K562 (cell line): ENCODE data around the gene SUPT5H. TPM values are rescaled to one million over a fixed set of nuclear protein-coding genes. Genes with fewer than 3 reads are reported as not detected.

Experiments
- CBFA2T2 ChIP-seq: fragments of 450-650 bp; conservative IDR thresholded peaks from 2 replicates; pipeline ENCODE4 v1.6.1; 2017; ENCODE audit warnings: mild to moderate bottlenecking
- CREM ChIP-seq: IDR thresholded peaks from 2 replicates; pipeline ENCODE4 v1.6.1; 2014; ENCODE audit warnings: antibody characterized with exemption, low read depth
- EP400 ChIP-seq: fragments of 450-650 bp; IDR thresholded peaks from 2 replicates; pipeline ENCODE4 v1.6.1; 2017; ENCODE audit warnings: antibody characterized with exemption, mild to moderate bottlenecking, moderate library complexity
- HMG20B ChIP-seq: fragments of 250-450 bp; sonication (Bioruptor Pico); IDR thresholded peaks from 2 replicates; pipeline ENCODE4 v1.5.0; 2021; ENCODE audit warnings: mild to moderate bottlenecking
- ILF3 ChIP-seq: fragments of 450-650 bp; IDR thresholded peaks from 2 replicates; pipeline ENCODE4 v1.6.1; 2018; ENCODE audit warnings: antibody characterized with exemption, mild to moderate bottlenecking, moderate library complexity, borderline replicate concordance
- MAFK ChIP-seq: IDR thresholded peaks from 2 replicates; pipeline ENCODE4 v1.6.1; 2011; ENCODE audit warnings: low read length, improper control_type of control experiment
- MYNN ChIP-seq, 2 experiments: sonication (generic); formaldehyde crosslinking in 1 of 2; IDR thresholded peaks; 2 replicates each; pipeline versions ENCODE4 v1.5.0 to v1.6.1; 2016 to 2020; ENCODE audit warnings: antibody characterized with exemption in 1 of 2, missing genetic modification reagents in 1 of 2
- NR2C2 ChIP-seq, 2 experiments: fragments of 200-800 bp in 1 of 2; sonication (Bioruptor generic) in 1 of 2; sonication (generic) in 1 of 2; formaldehyde crosslinking in 1 of 2; IDR thresholded peaks; 2 replicates each; pipeline versions ENCODE4 v1.6.1 to v1.8.0; 2016 to 2022; ENCODE audit warnings: mild to moderate bottlenecking in 1 of 2, missing compliant biosample characterization in 1 of 2, missing genetic modification characterization in 1 of 2, missing genetic modification reagents in 1 of 2
- PML ChIP-seq: IDR thresholded peaks from 2 replicates; pipeline ENCODE4 v1.6.1; 2012; ENCODE audit warnings: low read length, inconsistent platforms
- PRMT5 ChIP-seq: sonication (generic); formaldehyde crosslinking; IDR thresholded peaks from 2 replicates; pipeline ENCODE4 v1.5.0; 2020; ENCODE audit warnings: missing genetic modification reagents
- PURB ChIP-seq: sonication (generic); formaldehyde crosslinking; IDR thresholded peaks from 2 replicates; pipeline ENCODE4 v1.9.0; 2021; ENCODE audit warnings: low read depth, mild to moderate bottlenecking, missing genetic modification reagents
- RBFOX2 ChIP-seq: fragments of 200-400 bp; formaldehyde crosslinking; IDR thresholded peaks from 2 replicates; pipeline ENCODE4 v1.6.1; 2017; ENCODE audit warnings: low read depth, mild to moderate bottlenecking, low read length, moderate library complexity
- SMAD4 ChIP-seq: fragments of 250-450 bp; sonication (Bioruptor Pico); conservative IDR thresholded peaks from 2 replicates; pipeline ENCODE4 v1.8.0; 2021; ENCODE audit warnings: inconsistent platforms, mild to moderate bottlenecking, moderate library complexity
- TCFL5 ChIP-seq: fragments of 250-450 bp; sonication (Bioruptor Pico); conservative IDR thresholded peaks from 2 replicates; pipeline ENCODE4 v1.6.1; 2021; ENCODE audit warnings: mild to moderate bottlenecking, moderate library complexity, matching md5 sums
- USF1 ChIP-seq: sonication (generic); formaldehyde crosslinking; IDR thresholded peaks from 2 replicates; pipeline ENCODE4 v1.9.0; 2022; ENCODE audit warnings: mild to moderate bottlenecking, missing genetic modification reagents
- YY1 ChIP-seq, 3 experiments: IDR thresholded peaks; 2 replicates each; pipeline ENCODE4 v1.6.1; 2011; ENCODE audit warnings: low read length in 2 of 3, mild to moderate bottlenecking in 2 of 3, moderate library complexity in 2 of 3, borderline replicate concordance in 1 of 3, control low read depth in 1 of 3, low read depth in 1 of 3; ENCODE audit not compliant: insufficient read depth in 3 of 3, insufficient replicate concordance in 2 of 3, control insufficient read depth in 1 of 3, insufficient read length in 1 of 3; ENCODE audit errors: extremely low read depth in 1 of 3
- ZC3H11A ChIP-seq: IDR thresholded peaks from 2 replicates; pipeline ENCODE4 v1.6.1; 2012; ENCODE audit warnings: low read depth, low read length, improper control_type of control experiment
- ZNF133 ChIP-seq: fragments of 250-450 bp; sonication (Bioruptor Pico); IDR thresholded peaks from 2 replicates; pipeline ENCODE4 v1.4.0; 2020; ENCODE audit warnings: mild to moderate bottlenecking
- ZNF444 ChIP-seq: fragments of 250-450 bp; sonication (Bioruptor Pico); IDR thresholded peaks from 2 replicates; pipeline ENCODE4 v1.4.0; 2020; ENCODE audit warnings: mild to moderate bottlenecking, moderate library complexity
- ZNF592 ChIP-seq: fragments of 450-650 bp; IDR thresholded peaks from 2 replicates; pipeline ENCODE4 v1.6.1; 2017; ENCODE audit warnings: antibody characterized with exemption, mild to moderate bottlenecking
- ZNF785 ChIP-seq: fragments of 250-450 bp; sonication (Bioruptor Pico); IDR thresholded peaks from 2 replicates; pipeline ENCODE4 v1.4.0; 2020; ENCODE audit warnings: mild to moderate bottlenecking
- polyA plus RNA-seq, 8 experiments: library from polyadenylated mRNA; depleted of rRNA in 4 of 8; stranded (reverse) in 5 of 8; unstranded in 3 of 8; fragments of >200 nt; fragmentation: Nextera tagmentation in 2 of 8; fragmentation: Illumina TruSeq in 1 of 8; extraction: Ambion mirVana in 2 of 8; extraction: Trizol in 1 of 8; gene quantifications; 2 replicates each; pipeline versions ENCODE4 v1.2.1 to v1.2.3, GENCODE V29; 2011 to 2014; ENCODE audit warnings: inconsistent platforms in 1 of 8, missing spikeins in 1 of 8
- total RNA-seq, 7 experiments: library from RNA; depleted of rRNA in 6 of 7; stranded (reverse); fragments of >200 nt in 6 of 7; fragmentation: Illumina TruSeq in 2 of 7; extraction: Trizol in 2 of 7; gene quantifications; 2 replicates each; pipeline versions ENCODE4 v1.2.1 to v1.2.3, GENCODE V29; 2011 to 2021; ENCODE audit warnings: low replicate concordance in 1 of 7
- TF ChIP-seq, protein P1 (sequence below): fragments of 200-800 bp; sonication (Bioruptor generic); IDR thresholded peaks from 2 replicates; pipeline ENCODE4 v1.6.1; 2017; ENCODE audit warnings: missing genetic modification characterization, missing compliant biosample characterization

SUPT5H gene
- total and polyA plus RNA-seq, 9 of the 15 experiments (the other 6 are each of a cell fraction or from before 2014, with no cell fraction given) = 13.3 to 85.9 (median 35.9) TPM

GRCh38 chr19:39401549-39402345 lies 43.6 kb upstream of the SUPT5H start (continued):
- TF ChIP-seq ZNF592 = peak; percentile 68
- no peak for TF ChIP-seq EP400
- no peak for TF ChIP-seq HMG20B (CRISPR knock-in tag)
- peak; percentile 58; the same call in 1 of the 2 replicates for TF ChIP-seq USF1 (CRISPR knock-in tag)
- no peak for TF ChIP-seq CBFA2T2
- TF ChIP-seq MAFK = no peak
- no peak for TF ChIP-seq ZNF785
- peak; percentile 52 for TF ChIP-seq SMAD4 (CRISPR knock-in tag)
- no peak for TF ChIP-seq ZNF133
- TF ChIP-seq, protein P1, sequence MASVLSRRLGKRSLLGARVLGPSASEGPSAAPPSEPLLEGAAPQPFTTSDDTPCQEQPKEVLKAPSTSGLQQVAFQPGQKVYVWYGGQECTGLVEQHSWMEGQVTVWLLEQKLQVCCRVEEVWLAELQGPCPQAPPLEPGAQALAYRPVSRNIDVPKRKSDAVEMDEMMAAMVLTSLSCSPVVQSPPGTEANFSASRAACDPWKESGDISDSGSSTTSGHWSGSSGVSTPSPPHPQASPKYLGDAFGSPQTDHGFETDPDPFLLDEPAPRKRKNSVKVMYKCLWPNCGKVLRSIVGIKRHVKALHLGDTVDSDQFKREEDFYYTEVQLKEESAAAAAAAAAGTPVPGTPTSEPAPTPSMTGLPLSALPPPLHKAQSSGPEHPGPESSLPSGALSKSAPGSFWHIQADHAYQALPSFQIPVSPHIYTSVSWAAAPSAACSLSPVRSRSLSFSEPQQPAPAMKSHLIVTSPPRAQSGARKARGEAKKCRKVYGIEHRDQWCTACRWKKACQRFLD (CRISPR knock-in tag) = 0 out of 2 replicates have a peak, but pooled peaks have one; percentile 49
- TF ChIP-seq TCFL5 (CRISPR knock-in tag) = no peak
- TF ChIP-seq ZC3H11A = no peak
- no peak for TF ChIP-seq PML
- TF ChIP-seq PURB (CRISPR knock-in tag) = no peak
- no peak for TF ChIP-seq RBFOX2
- no peak for TF ChIP-seq ILF3
- no peak for TF ChIP-seq NR2C2 (CRISPR knock-in tag; IDR thresholded peaks at IDR 0.05)
- TF ChIP-seq NR2C2 (tag; IDR thresholded peaks at IDR 0.05) = peak; percentile 41
- no peak for TF ChIP-seq YY1 (IDR thresholded peaks at IDR 0.05; ENCODE audit: borderline replicate concordance in 1 of 3, control insufficient read depth in 1 of 3, extremely low read depth in 1 of 3, insufficient read depth in 3 of 3, insufficient read length in 1 of 3, insufficient replicate concordance in 2 of 3, low read depth in 1 of 3, low read length in 2 of 3)
- peak; percentile 51 for TF ChIP-seq CREM
- TF ChIP-seq MYNN (IDR thresholded peaks at IDR 0.05) = 0 out of 2 replicates have a peak, but pooled peaks have one; percentile 0
- no peak for TF ChIP-seq MYNN (CRISPR knock-in tag; IDR thresholded peaks at IDR 0.05)
- no peak for TF ChIP-seq ZNF444
- TF ChIP-seq PRMT5 = no peak
